Suprapubic skin (tissue), 4 donors: ENCODE data around the gene ANKRD31. TPM values are rescaled to one million over a fixed set of nuclear protein-coding genes. Genes with fewer than 3 reads are reported as not detected.

Experiments used
- DNase-seq, 2 donors: peaks; one replicate each; pipeline ENCODE4 v3.0.0-alpha.2; 2019; ENCODE audit warnings: low spot score in 2 of 2
- H3K27ac ChIP-seq: fragments of 200-600 bp; sonication (generic); one replicate; pipeline ENCODE4 v1.5.1; 2019
- H3K27me3 ChIP-seq: fragments of 200-600 bp; sonication (generic); one replicate; pipeline ENCODE4 v1.5.1; 2019
- H3K36me3 ChIP-seq: fragments of 200-600 bp; sonication (generic); one replicate; pipeline ENCODE4 v1.5.1; 2019
- H3K4me1 ChIP-seq: fragments of 200-600 bp; sonication (generic); one replicate; pipeline ENCODE4 v1.5.1; 2019
- H3K4me3 ChIP-seq: fragments of 200-600 bp; sonication (generic); one replicate; pipeline ENCODE4 v1.5.1; 2019; ENCODE audit warnings: mild to moderate bottlenecking
- H3K9me3 ChIP-seq: fragments of 200-600 bp; sonication (generic); one replicate; pipeline ENCODE4 v1.5.1; 2019
- CTCF ChIP-seq, 2 donors: fragments of 200-600 bp in 1 of 2; fragments of 450-650 bp in 1 of 2; sonication (generic) in 1 of 2; IDR thresholded peaks; one replicate each; pipeline ENCODE4 v1.5.1; 2016 to 2019; ENCODE audit warnings: antibody characterized with exemption in 2 of 2, mild to moderate bottlenecking in 1 of 2, moderate library complexity in 1 of 2
- EP300 ChIP-seq: sonication (generic); formaldehyde crosslinking; IDR thresholded peaks from one replicate; pipeline ENCODE4 v1.6.1; 2017; ENCODE audit warnings: antibody characterized with exemption
- POLR2A ChIP-seq, 2 donors: fragments of 450-650 bp; IDR thresholded peaks; one replicate each; pipeline ENCODE4 v1.6.1; 2017; ENCODE audit warnings: antibody characterized with exemption in 2 of 2, mild to moderate bottlenecking in 2 of 2, moderate library complexity in 2 of 2
- POLR2AphosphoS5 ChIP-seq, 3 donors: sonication (generic); formaldehyde crosslinking; IDR thresholded peaks; one replicate each; pipeline ENCODE4 v1.6.1; 2017; ENCODE audit warnings: antibody characterized with exemption in 3 of 3
- WGBS: methylation state at CpG from one replicate; pipeline ENCODE4 v1.1.5; 2018; 5-methylcytosine and 5-hydroxymethylcytosine counted together
- total RNA-seq, 4 donors: library from RNA; depleted of rRNA; stranded (reverse); fragments of >200 nt; gene quantifications; one replicate each; pipeline ENCODE4 v1.1.0, GENCODE V29; 2016

ANKRD31 gene
- total RNA-seq, 4 donors from 2014 or later: 0.19 to 0.26 (median 0.21) TPM; not detected in 1

- WGBS: 92% methylated on average over 4 of the region's 4 CpGs
- Histone ChIP-seq H3K36me3 (no peaks in the 10 kb centered on the region), H3K27ac (no peak overlapping the region), H3K4me1 (no peaks in the 10 kb centered on the region), H3K9me3 (no peaks in the 10 kb centered on the region), H3K4me3 (no peak overlapping the region), H3K27me3 (no peaks in the 10 kb centered on the region)
- no peak for DNase-seq
- TF ChIP-seq POLR2AphosphoS5 (IDR thresholded peaks at IDR 0.05) (no peak), POLR2A (IDR thresholded peaks at IDR 0.05) (no peak), CTCF (IDR thresholded peaks at IDR 0.05) (no peak), EP300 (no peak)
Observed at GRCh38 chr5:75200776-75201175, 35.9 kb downstream of the ANKRD31 start.

- H3K27ac ChIP-seq: no peak overlapping the region
- H3K36me3 ChIP-seq: no peaks in the 10 kb centered on the region
- WGBS: 94% methylated on average over 1 of the region's 1 CpG
- H3K4me3 ChIP-seq: no peak overlapping the region
- no peaks in the 10 kb centered on the region for H3K27me3 ChIP-seq
- DNase-seq: no peak
- H3K4me1 ChIP-seq: no peaks in the 10 kb centered on the region
- no peaks in the 10 kb centered on the region for H3K9me3 ChIP-seq
- TF ChIP-seq POLR2A (IDR thresholded peaks at IDR 0.05) (no peak), POLR2AphosphoS5 (IDR thresholded peaks at IDR 0.05) (no peak), EP300 (no peak), CTCF (IDR thresholded peaks at IDR 0.05) (no peak)
Observed at GRCh38 chr5:75199946-75200345, 36.7 kb downstream of the ANKRD31 start.

- no peak overlapping the region for H3K27ac ChIP-seq
- no peaks in the 10 kb centered on the region for H3K36me3 ChIP-seq
- WGBS: 93% methylated on average over 2 of the region's 2 CpGs
- H3K9me3 ChIP-seq: no peaks in the 10 kb centered on the region
- no peaks in the 10 kb centered on the region for H3K27me3 ChIP-seq
- no peaks in the 10 kb centered on the region for H3K4me1 ChIP-seq
- H3K4me3 ChIP-seq: no peak overlapping the region
- no peak for DNase-seq
- no peak for TF ChIP-seq EP300
- no peak for TF ChIP-seq POLR2A (IDR thresholded peaks at IDR 0.05)
- no peak for TF ChIP-seq POLR2AphosphoS5 (IDR thresholded peaks at IDR 0.05)
- TF ChIP-seq CTCF (IDR thresholded peaks at IDR 0.05): no peak
Observed at GRCh38 chr5:75199071-75199470, 37.6 kb downstream of the ANKRD31 start.

GRCh38 chr5:75197745-75198144 is 38.9 kb downstream of the ANKRD31 start:
- 95% methylated on average over 5 of the region's 5 CpGs for WGBS
- no peak for TF ChIP-seq CTCF (IDR thresholded peaks at IDR 0.05)
- no peak for TF ChIP-seq POLR2AphosphoS5 (IDR thresholded peaks at IDR 0.05)
- no peak for TF ChIP-seq EP300
- TF ChIP-seq POLR2A (IDR thresholded peaks at IDR 0.05): no peak

GRCh38 chr5:75192804-75193203 is 43.9 kb downstream of the ANKRD31 start:
- WGBS: 86% methylated on average over 6 of the region's 6 CpGs
- H3K27ac ChIP-seq: no peak overlapping the region
- H3K36me3 ChIP-seq: no peaks in the 10 kb centered on the region
- no peak overlapping the region for H3K4me3 ChIP-seq
- no peak for DNase-seq
- no peaks in the 10 kb centered on the region for H3K4me1 ChIP-seq
- H3K9me3 ChIP-seq: no peaks in the 10 kb centered on the region
- no peaks in the 10 kb centered on the region for H3K27me3 ChIP-seq
- TF ChIP-seq EP300 (no peak), CTCF (IDR thresholded peaks at IDR 0.05) (no peak), POLR2A (IDR thresholded peaks at IDR 0.05) (no peak), POLR2AphosphoS5 (IDR thresholded peaks at IDR 0.05) (no peak)

More at GRCh38 chr5:75197745-75198144, 38.9 kb downstream of the ANKRD31 start:
- no peak for DNase-seq
- no peaks in the 10 kb centered on the region for H3K27me3 ChIP-seq
- no peaks in the 10 kb centered on the region for H3K36me3 ChIP-seq
- no peak overlapping the region for H3K4me3 ChIP-seq
- no peaks in the 10 kb centered on the region for H3K9me3 ChIP-seq
- H3K27ac ChIP-seq: no peak overlapping the region
- no peaks in the 10 kb centered on the region for H3K4me1 ChIP-seq
